ENCODE measurements around the gene WDR20. TPM values are rescaled to one million over a fixed set of nuclear protein-coding genes. Genes with fewer than 3 reads are reported as not detected.

The WDR20 gene
- total and polyA plus RNA-seq, 7 donors = 13.8 to 32.1 (median 21.0) TPM

DNA sequence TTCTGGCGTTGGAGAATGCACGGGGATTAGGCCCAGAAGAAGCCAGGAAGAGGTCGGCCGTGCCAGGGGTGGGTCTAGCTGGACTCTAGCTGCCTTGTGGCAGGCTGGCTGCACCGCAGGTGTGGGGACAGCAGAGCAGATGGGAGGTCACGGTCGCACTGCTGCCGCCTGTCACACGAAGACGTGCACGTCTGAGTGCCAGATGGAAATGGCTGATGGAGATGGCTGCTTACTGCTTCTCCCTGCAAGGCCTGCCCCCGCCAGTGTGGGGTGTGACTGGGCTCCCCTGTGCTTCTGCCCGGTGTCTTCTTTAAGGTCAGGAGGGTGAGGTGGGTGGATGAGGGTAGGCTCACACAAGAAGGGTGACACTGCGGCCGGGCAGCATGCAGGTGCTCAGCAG is 86.2 kb downstream of the WDR20 start:
- TF ChIP-seq POLR2A (IDR thresholded peaks at IDR 0.05) = no peak
- no peak for TF ChIP-seq EP300 (IDR thresholded peaks at IDR 0.05)
- TF ChIP-seq, protein P1, sequence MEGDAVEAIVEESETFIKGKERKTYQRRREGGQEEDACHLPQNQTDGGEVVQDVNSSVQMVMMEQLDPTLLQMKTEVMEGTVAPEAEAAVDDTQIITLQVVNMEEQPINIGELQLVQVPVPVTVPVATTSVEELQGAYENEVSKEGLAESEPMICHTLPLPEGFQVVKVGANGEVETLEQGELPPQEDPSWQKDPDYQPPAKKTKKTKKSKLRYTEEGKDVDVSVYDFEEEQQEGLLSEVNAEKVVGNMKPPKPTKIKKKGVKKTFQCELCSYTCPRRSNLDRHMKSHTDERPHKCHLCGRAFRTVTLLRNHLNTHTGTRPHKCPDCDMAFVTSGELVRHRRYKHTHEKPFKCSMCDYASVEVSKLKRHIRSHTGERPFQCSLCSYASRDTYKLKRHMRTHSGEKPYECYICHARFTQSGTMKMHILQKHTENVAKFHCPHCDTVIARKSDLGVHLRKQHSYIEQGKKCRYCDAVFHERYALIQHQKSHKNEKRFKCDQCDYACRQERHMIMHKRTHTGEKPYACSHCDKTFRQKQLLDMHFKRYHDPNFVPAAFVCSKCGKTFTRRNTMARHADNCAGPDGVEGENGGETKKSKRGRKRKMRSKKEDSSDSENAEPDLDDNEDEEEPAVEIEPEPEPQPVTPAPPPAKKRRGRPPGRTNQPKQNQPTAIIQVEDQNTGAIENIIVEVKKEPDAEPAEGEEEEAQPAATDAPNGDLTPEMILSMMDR (IDR thresholded peaks at IDR 0.05) = no peak
- no peak for TF ChIP-seq POLR2AphosphoS5 (IDR thresholded peaks at IDR 0.05)
- intact Hi-C loops (cut with DNase I) = no loop called here
- Histone ChIP-seq H3K9me3 (no peaks in the 10 kb centered on the region), H3K4me3 (no peak overlapping the region), H3K4me1 (no peaks in the 10 kb centered on the region), H3K36me3 (peaks cover 0 to 38% (median 5%) of the 10 kb centered on the region in 4 donors), H3K27ac (no peak overlapping the region), H3K27me3 (no peaks in the 10 kb centered on the region)
- DNase-seq = no peak
- 88 to 90% methylated on average over 15 of the region's 15 CpGs for WGBS, 2 donors

DNA sequence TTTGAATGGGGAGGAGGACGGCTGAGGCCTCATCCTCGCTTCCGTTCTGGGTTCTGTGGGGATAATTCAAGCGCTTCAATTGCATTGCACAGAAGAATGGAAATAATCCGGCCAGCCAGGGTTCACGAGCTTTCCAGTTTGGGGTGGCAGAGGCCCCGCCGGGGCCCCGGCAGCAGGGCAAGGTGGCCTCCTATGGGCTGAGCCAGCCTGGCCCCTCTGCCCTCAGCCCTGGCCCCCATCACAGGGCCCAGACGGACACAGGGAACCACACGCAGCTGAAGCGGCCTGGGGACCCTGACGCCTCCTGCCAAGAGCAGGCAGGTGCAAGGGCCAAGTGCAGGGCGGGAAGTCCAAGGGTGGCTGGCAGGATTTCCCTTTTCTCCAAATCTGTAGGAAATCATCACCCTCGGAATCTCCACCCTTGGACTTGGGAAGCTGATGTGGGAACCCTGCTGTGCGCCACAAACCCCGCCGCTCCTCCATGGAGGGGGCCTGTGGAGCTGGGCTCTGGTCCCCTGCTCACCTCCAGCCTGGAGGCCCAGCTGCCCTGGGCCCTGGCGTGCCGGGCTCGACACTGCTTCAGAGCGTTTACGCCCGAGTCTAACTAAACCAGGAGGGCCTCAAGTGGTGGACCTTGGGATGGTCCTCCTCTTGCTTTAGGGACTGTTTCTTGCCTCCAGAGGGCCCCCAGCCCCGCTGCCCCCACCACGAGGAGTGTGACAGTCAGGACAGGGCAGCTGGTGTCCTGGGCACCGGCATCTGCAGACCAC is 86.8 kb downstream of the WDR20 start:
- WGBS, 2 donors = 83 to 89% methylated on average over 27 of the region's 27 CpGs
- intact Hi-C loops (cut with DNase I) = no loop called here
- no peak for DNase-seq
- Histone ChIP-seq H3K9me3 (no peaks in the 10 kb centered on the region), H3K4me3 (no peak overlapping the region), H3K36me3 (peaks cover 0 to 39% (median 3%) of the 10 kb centered on the region in 4 donors), H3K4me1 (no peaks in the 10 kb centered on the region), H3K27me3 (no peaks in the 10 kb centered on the region), H3K27ac (no peak overlapping the region)
- TF ChIP-seq POLR2AphosphoS5 (IDR thresholded peaks at IDR 0.05) (no peak), POLR2A (IDR thresholded peaks at IDR 0.05) (no peak), EP300 (IDR thresholded peaks at IDR 0.05) (no peak)
- TF ChIP-seq, protein P1 (IDR thresholded peaks at IDR 0.05) = no peak

DNA sequence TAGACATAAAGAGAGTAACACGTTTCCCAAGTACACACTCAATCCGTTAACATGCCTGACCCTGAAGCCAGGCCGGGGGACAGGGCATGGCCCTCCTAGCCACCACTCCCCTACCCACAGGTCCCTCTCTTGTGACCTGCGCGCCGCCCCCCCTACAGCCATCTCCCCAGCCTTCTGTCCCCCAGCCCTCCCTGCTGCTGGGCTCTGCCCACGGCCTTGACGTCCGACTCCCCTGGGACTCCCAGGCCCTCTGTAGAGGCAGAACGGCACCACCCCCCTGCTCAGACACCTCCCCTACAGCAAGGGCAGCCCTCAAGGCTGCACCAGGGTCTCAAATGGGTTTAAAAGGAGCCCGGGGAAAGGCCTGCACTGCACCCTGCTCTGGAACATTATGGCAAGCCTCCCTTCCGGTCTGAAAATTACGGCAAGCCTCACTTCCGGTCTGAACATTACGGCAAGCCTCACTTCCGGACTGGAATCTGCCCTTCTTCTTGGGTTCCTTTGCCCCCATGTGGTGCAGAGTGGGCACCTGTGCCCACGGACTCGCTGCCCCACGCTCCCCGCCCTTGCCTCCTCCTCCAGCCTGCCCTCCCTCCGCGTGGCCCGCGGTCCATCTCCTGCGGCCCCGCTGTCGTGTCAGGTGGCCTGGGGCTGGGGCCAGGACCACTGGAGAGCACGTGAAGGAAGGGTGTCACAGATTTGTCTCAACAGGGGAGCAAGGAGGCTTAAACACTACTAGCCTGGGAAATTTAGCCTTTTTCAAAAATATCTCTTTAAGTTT is 87.7 kb downstream of the WDR20 start:
- H3K9me3 ChIP-seq = no peaks in the 10 kb centered on the region
- no peak overlapping the region for H3K4me3 ChIP-seq
- H3K27ac ChIP-seq = no peak overlapping the region
- TF ChIP-seq POLR2A (IDR thresholded peaks at IDR 0.05) = no peak
- TF ChIP-seq EP300 (IDR thresholded peaks at IDR 0.05) = no peak
- TF ChIP-seq, protein P1 (IDR thresholded peaks at IDR 0.05) = no peak
- TF ChIP-seq POLR2AphosphoS5 (IDR thresholded peaks at IDR 0.05) = no peak
- 87% methylated on average over 28 of the region's 28 CpGs for WGBS, 2 donors
- H3K4me1 ChIP-seq = no peaks in the 10 kb centered on the region
- intact Hi-C loops (cut with DNase I) = no loop called here
- peaks cover 0 to 43% (median 3%) of the 10 kb centered on the region in 4 donors for H3K36me3 ChIP-seq
- no peak for DNase-seq
- no peaks in the 10 kb centered on the region for H3K27me3 ChIP-seq

DNA sequence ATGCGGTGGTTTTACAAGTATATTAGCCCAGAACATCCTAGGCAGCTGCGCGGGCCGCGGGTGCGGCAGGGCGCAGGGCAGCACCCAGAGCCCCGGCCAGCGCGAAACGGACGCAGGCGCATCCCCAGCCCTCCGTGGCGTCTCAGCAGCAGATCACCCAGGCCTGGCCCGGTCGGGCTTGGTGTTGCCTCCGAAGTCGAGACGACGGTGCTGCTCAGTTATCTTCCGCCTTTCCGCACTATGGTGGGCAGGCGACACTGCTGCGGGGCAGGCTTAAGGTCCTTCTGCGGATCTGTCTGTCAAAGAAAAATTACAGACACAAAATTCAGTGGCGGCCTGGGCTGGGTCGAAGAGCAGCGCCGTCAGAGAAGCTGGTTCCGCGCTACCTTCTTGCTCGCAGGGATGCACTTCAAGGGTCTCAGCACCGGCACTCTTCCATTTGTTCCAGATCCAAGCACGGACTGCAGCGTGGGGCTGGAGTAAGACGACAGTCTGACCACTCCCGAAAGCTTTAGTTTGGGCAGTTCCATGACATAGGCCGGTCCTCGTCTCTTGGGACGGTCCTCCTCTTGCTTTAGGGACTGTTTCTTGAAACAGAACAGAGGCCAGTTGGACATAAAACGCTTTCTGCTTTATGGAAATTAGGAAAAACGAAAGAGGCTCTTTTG is 89.5 kb downstream of the WDR20 start:
- Histone ChIP-seq H3K4me3 (no peak overlapping the region), H3K27me3 (no peaks in the 10 kb centered on the region), H3K27ac (no peak overlapping the region), H3K4me1 (no peaks in the 10 kb centered on the region), H3K9me3 (no peaks in the 10 kb centered on the region), H3K36me3 (peaks cover 0 to 38% (median 3%) of the 10 kb centered on the region in 4 donors)
- TF ChIP-seq POLR2AphosphoS5 (IDR thresholded peaks at IDR 0.05) = no peak
- no peak for TF ChIP-seq EP300 (IDR thresholded peaks at IDR 0.05)
- TF ChIP-seq, protein P1 (IDR thresholded peaks at IDR 0.05) = no peak
- TF ChIP-seq POLR2A (IDR thresholded peaks at IDR 0.05) = no peak
- 96 to 97% methylated on average over 43 of the region's 43 CpGs for WGBS, 2 donors
- DNase-seq = no peak
- intact Hi-C loops (cut with DNase I) = no loop called here

Measured in sigmoid colon (tissue), 7 donors.